GM19193 (cell line): ENCODE data around the gene YPEL4.

ENCODE experiments used
- POLR2A ChIP-seq: IDR thresholded peaks from 4 replicates; pipeline ENCODE4 v1.6.1; 2011; ENCODE audit not compliant: insufficient read depth, insufficient read length; ENCODE audit errors: extremely low read depth

The YPEL4 gene

GRCh38 chr11:57643802-57644201, 5.9 kb downstream of the YPEL4 start:
- TF ChIP-seq POLR2A: no peak

- no peak for TF ChIP-seq POLR2A
Measured at GRCh38 chr11:57641011-57641807, 8.5 kb downstream of the YPEL4 start.

GRCh38 chr11:57640068-57640800, 9.5 kb downstream of the YPEL4 start:
- no peak for TF ChIP-seq POLR2A

DNA sequence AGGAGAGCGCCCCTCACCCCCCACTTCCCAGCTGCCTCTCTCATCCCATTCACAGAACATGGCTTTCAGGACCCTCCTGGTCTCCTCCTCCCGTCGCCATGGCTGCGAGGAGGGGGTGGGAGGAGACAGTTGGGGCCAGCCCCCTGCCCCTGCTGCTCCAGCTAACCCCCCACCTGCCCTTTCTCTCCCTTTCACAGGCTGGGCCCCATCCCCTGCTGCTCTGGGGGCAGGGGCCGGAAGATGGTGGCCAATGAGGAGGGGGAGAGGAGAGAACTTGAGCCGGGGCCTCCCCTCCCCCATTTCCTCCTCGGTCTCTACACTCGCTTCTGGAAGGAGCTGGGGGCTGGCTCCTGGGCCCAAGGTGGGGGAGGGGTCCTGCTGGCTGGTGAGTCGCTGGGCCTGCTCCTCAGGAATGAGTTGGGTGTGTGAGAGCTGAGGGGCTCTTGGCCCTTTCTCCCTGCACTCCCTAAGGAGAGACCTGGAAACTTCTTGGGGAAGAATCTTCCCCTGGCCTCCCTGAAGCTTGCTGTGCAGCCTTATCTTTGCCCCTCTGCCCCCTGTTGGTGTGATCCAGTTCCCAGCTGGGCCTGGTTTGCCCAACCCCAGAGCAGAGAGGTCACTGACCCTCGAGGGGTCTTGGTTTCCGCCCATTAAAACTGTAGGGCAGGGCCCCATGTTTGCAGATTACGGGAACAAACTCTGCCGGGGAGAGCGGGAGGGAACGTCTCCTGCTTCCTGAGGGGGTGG, 10.2 kb downstream of the YPEL4 start:
- no peak for TF ChIP-seq POLR2A

DNA sequence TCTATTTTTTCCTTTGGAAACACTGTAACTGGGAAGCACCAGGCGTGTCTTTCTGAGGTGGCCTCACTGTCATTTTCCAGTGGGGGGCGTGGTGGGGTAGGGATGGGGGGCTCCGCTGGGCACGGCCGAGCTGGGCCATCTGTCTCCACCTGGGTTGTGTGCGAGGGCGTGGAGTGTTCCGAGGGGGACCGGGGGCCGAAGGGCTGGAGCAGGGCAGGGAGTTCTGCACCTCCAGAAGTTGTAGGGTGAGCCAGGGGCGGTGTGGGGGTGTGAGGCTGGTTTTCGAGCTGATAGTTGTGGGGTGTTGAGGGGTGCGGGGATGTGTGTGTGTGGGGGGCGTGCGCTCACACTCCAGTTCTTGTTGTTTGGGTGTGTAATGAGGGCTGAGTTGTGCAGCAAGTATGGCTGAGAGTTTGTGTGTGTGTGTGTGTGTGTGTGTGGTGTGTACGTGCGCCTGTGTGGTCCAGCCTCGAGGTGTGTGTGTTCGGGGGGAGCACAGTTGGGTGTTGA, 10.8 kb downstream of the YPEL4 start:
- TF ChIP-seq POLR2A: no peak

DNA sequence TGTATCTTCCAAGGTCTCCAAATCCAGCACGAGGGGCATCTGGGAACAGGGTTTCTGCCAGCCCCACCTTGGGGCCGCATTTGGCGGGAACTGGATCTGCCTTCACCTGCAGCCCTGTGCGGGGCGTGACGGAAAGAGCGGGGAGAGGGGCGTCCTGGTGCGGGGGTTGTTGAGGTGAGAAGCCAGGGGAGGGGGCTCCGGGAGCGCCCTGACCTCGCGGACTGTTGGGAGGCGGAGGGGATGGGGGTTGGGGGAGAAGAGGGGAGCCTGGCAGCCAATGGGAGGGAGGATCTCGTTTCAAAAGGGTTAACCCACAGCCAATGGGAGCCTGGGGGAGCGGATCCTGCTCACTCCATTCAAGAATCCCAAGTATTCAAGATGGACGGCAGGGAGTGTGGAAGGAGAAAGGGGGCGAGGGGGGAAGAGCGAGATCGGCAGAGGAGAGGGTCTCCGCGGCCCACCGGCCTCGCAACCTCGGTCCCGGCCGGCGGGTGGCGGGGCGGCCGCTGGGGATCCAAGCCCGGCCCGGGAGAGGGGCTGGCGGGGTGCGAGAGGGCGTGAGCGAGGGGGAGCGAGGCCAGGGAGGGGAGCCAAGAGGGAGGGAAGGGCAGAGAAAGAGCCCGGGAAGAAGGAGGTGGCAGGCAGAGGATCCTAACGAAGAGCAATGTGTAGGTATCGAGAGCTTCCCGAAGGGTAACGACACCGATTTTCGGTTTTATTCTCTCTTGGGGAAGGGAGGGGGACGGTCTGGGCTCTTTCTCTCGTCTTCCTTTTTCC, 11.5 kb downstream of the YPEL4 start:
- peak; percentile 22 for TF ChIP-seq POLR2A

DNA sequence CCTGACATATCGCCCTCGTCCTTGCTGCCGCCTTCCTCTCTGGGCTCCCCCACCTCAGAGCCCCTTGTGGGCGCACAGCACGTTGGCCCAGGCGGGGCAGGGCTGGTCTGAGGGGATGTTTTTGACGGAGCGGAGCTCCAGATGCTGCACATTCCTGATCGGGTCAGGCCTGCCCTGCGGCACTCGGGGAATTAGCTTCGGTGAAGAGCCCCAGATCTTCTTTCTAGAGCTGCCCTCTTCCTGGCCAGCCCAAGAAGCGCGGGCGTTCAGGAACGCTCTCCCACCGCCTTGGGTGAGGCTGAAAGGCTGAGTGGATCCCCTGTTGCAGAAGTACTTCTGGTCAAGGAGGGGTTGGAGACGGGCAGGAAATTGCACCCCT, 12.1 kb downstream of the YPEL4 start:
- no peak for TF ChIP-seq POLR2A

GRCh38 chr11:57635246-57635645, 14.5 kb downstream of the YPEL4 start:
- TF ChIP-seq POLR2A: no peak

GRCh38 chr11:57634311-57634710, 15.4 kb downstream of the YPEL4 start:
- no peak for TF ChIP-seq POLR2A

- no peak for TF ChIP-seq POLR2A
Measured at GRCh38 chr11:57633394-57634070, 16.2 kb downstream of the YPEL4 start.

DNA sequence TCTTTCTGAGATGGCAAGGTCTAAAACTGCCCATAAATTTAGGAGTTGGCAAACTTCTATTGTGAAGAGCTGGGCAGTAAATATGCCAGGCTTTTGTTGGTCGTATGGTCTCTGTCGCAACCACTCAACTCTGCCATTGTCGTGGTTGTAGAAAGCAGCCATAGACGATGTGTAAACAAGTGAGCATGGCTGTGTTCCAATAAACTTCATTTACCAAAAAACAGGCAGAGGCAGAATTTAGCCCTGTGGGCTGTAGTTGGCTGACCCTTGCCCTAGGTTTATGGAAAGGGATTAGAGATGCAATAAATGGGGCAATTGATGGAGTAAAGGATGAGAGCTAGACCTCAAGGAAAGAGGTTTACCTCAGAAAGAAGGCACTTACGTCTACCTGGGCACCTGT, 17.6 kb downstream of the YPEL4 start:
- TF ChIP-seq POLR2A: no peak

DNA sequence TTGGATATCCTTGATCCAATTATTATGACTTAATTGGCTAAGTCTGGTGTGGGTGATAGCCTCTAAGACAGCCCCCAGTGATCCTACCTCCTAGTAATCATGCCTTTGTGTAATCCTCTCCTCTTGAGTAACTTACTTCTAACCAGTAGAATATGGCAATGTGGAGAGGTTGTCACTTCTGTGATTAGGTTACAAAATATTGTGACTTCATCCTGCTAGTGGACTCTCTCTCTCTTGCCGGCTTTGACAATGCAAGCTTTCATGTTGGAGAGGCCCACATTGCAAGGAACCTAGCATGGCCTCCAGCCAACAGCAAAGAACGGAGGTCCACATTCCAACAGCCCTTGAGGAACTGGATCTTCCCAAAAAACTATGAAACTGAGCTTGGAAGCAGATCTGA, 19.5 kb downstream of the YPEL4 start:
- no peak for TF ChIP-seq POLR2A

DNA sequence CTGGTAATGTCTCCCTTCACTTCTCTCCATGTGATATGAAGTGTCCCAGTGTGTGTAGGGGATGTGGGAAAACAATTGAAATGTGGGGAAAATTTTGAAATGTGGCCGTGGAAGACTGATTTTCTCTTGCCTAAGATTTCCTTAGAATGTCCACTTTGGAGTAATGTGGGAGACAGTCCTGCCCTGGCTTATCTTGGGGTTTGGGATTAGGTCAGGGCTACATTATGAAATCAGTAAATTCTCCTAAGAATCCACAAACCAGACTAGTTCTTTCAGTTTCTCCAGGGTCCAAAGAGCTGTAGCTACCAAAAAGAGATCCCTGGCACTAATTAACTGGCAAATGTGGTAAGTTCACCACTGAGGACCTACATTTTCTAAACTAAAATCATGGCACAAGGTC, 22.8 kb downstream of the YPEL4 start:
- TF ChIP-seq POLR2A: no peak

- no peak for TF ChIP-seq POLR2A
Measured at GRCh38 chr11:57624864-57625263, 24.8 kb downstream of the YPEL4 start.
